Fibroblast of lung (primary cell): ENCODE measurements around the gene GALNT18. TPM values are rescaled to one million over a fixed set of nuclear protein-coding genes. Genes with fewer than 3 reads are reported as not detected.

ENCODE experiments used
- DNase-seq, 2 donors: peaks; one replicate each; pipeline versions ENCODE4 v3.0.0 to v3.0.0-alpha.2; 2010; ENCODE audit warnings: low read depth in 2 of 2
- H2AFZ ChIP-seq: 2 replicates; pipeline ENCODE4 v1.5.1; 2012; ENCODE audit warnings: low read length, control low read depth, inconsistent platforms
- H3K27ac ChIP-seq: 2 replicates; pipeline ENCODE4 v1.5.1; 2011; ENCODE audit warnings: low read length, control low read depth; ENCODE audit not compliant: insufficient read depth
- H3K27me3 ChIP-seq: 2 replicates; pipeline ENCODE4 v1.5.1; 2011; ENCODE audit warnings: mild to moderate bottlenecking, low read length; ENCODE audit not compliant: control insufficient read depth, insufficient read depth
- H3K36me3 ChIP-seq: 2 replicates; pipeline ENCODE4 v1.5.1; 2011; ENCODE audit warnings: low read length; ENCODE audit not compliant: control insufficient read depth, insufficient read depth
- H3K4me1 ChIP-seq: 2 replicates; pipeline ENCODE4 v1.5.1; 2011; ENCODE audit warnings: low read length; ENCODE audit not compliant: control insufficient read depth, insufficient read depth; ENCODE audit errors: extremely low read depth
- H3K4me2 ChIP-seq: 2 replicates; pipeline ENCODE4 v1.5.1; 2011; ENCODE audit warnings: low read length, control low read depth; ENCODE audit not compliant: insufficient read depth; ENCODE audit errors: extremely low read depth
- H3K4me3 ChIP-seq, 4 experiments: fragments of 200-600 bp in 1 of 4; sonication (generic) in 1 of 4; replicated peaks in 1 of 4; 2 replicates each; pipeline ENCODE4 v1.5.1; 2011 to 2016; ENCODE audit warnings: low read length in 4 of 4, low read depth in 3 of 4, mild to moderate bottlenecking in 3 of 4, control low read depth in 2 of 4, inconsistent platforms in 1 of 4, mixed read lengths in 1 of 4; ENCODE audit not compliant: insufficient read depth in 1 of 4; ENCODE audit errors: control extremely low read depth in 1 of 4
- H3K79me2 ChIP-seq: 2 replicates; pipeline ENCODE4 v1.5.1; 2012; ENCODE audit warnings: mild to moderate bottlenecking, low read length, inconsistent platforms; ENCODE audit not compliant: control insufficient read depth, insufficient read depth
- H3K9ac ChIP-seq: 2 replicates; pipeline ENCODE4 v1.5.1; 2011; ENCODE audit warnings: mild to moderate bottlenecking, low read length, control low read depth; ENCODE audit not compliant: insufficient read depth
- H3K9me3 ChIP-seq: 2 replicates; pipeline ENCODE4 v1.5.1; 2012; ENCODE audit warnings: low read depth, low read length; ENCODE audit not compliant: control insufficient read depth, insufficient read depth
- H4K20me1 ChIP-seq: 2 replicates; pipeline ENCODE4 v1.5.1; 2011; ENCODE audit warnings: low read length; ENCODE audit not compliant: control insufficient read depth, insufficient read depth; ENCODE audit errors: extremely low read depth
- CTCF ChIP-seq, 2 donors: IDR thresholded peaks in 1 of 2; conservative IDR thresholded peaks in 1 of 2; 1 replicate in 1 of 2; 2 replicates in 1 of 2; pipeline ENCODE4 v1.5.1; 2011 to 2012; ENCODE audit warnings: low read length in 2 of 2, control low read depth in 1 of 2, inconsistent platforms in 1 of 2, low read depth in 1 of 2, mild to moderate bottlenecking in 1 of 2
- EZH2 ChIP-seq: IDR thresholded peaks from 2 replicates; pipeline ENCODE4 v1.5.1; 2012; ENCODE audit warnings: low read length, control low read depth, mild to moderate bottlenecking; ENCODE audit errors: missing control alignments
- polyA plus RNA-seq, 2 donors: library from polyadenylated mRNA; depleted of rRNA in 1 of 2; stranded (reverse) in 1 of 2; unstranded in 1 of 2; fragments of >200 nt; gene quantifications; 2 replicates each; pipeline ENCODE4 v1.2.1, GENCODE V29; 2011 to 2012; ENCODE audit warnings: missing spikeins in 1 of 2
- total RNA-seq: library from RNA; depleted of rRNA; stranded (reverse); fragments of >200 nt; gene quantifications from 2 replicates; pipeline ENCODE4 v1.2.1, GENCODE V29; 2014

The GALNT18 gene
- total and polyA plus RNA-seq, 2 donors (not counting 1 experiment from before 2014, with no cell fraction given) = 0.50 to 19.3 TPM

GRCh38 chr11:11500744-11501487 is 120.9 kb downstream of the GALNT18 start:
- H2AFZ ChIP-seq = no peak overlapping the region
- DNase-seq = no peak
- no peaks in the 10 kb centered on the region for H3K27me3 ChIP-seq
- no peak overlapping the region for H3K9ac ChIP-seq
- H3K36me3 ChIP-seq = no peaks in the 10 kb centered on the region
- no peaks in the 10 kb centered on the region for H3K9me3 ChIP-seq
- no peak overlapping the region for H3K27ac ChIP-seq
- H3K4me3 ChIP-seq = no peak overlapping the region
- H3K79me2 ChIP-seq = no peaks in the 10 kb centered on the region
- H4K20me1 ChIP-seq = no peaks in the 10 kb centered on the region
- no peak overlapping the region for H3K4me2 ChIP-seq
- H3K4me1 ChIP-seq = no peaks in the 10 kb centered on the region
- TF ChIP-seq CTCF (conservative IDR thresholded peaks at IDR 0.05 in 1 of 2, IDR thresholded peaks at IDR 0.05 in 1 of 2; ENCODE audit: low read depth in 1 of 2, low read length in 2 of 2) (no peak), EZH2 (no peak)

- Histone ChIP-seq H3K9me3 (no peaks in the 10 kb centered on the region), H3K36me3 (no peaks in the 10 kb centered on the region), H4K20me1 (no peaks in the 10 kb centered on the region), H3K9ac (no peak overlapping the region), H2AFZ (no peak overlapping the region), H3K27ac (no peak overlapping the region), H3K79me2 (no peaks in the 10 kb centered on the region), H3K4me1 (no peaks in the 10 kb centered on the region), H3K4me3 (no peak overlapping the region), H3K4me2 (no peak overlapping the region), H3K27me3 (no peaks in the 10 kb centered on the region)
- DNase-seq = no peak
- no peak for TF ChIP-seq CTCF (conservative IDR thresholded peaks at IDR 0.05 in 1 of 2, IDR thresholded peaks at IDR 0.05 in 1 of 2; ENCODE audit: low read depth in 1 of 2, low read length in 2 of 2)
- no peak for TF ChIP-seq EZH2
These were observed 122.5 kb downstream of the GALNT18 start for GRCh38 chr11:11499300-11499699.

DNA sequence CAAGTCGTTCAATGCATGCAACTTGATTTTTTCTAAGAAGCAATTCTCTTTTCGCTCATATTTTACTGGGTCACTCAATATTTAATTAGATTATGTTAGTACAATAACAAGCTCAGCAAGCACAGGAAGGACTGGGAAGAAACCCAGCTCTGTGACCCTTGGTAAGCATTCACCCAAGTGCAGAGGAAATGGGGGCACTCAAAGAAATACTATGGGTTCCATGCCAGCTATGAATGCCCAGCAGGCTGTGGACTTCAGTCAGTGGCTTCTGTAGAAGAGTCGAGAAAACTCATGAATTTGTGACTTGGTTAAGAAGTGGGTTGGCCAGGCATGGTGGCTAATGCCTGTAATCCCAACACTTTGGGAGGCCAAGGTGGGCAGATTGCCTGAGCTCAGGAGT is 123.6 kb downstream of the GALNT18 start:
- Histone ChIP-seq H3K9me3 (no peaks in the 10 kb centered on the region), H4K20me1 (no peaks in the 10 kb centered on the region), H3K27me3 (no peaks in the 10 kb centered on the region), H3K36me3 (no peaks in the 10 kb centered on the region), H2AFZ (no peak overlapping the region), H3K79me2 (no peaks in the 10 kb centered on the region), H3K9ac (no peak overlapping the region), H3K4me3 (no peak overlapping the region), H3K4me1 (no peaks in the 10 kb centered on the region), H3K27ac (no peak overlapping the region), H3K4me2 (no peak overlapping the region)
- DNase-seq = no peak
- TF ChIP-seq CTCF (conservative IDR thresholded peaks at IDR 0.05 in 1 of 2, IDR thresholded peaks at IDR 0.05 in 1 of 2; ENCODE audit: low read depth in 1 of 2, low read length in 2 of 2) (no peak), EZH2 (no peak)
